Activated CD8-positive, alpha-beta memory T cell treated with anti-CD3 and anti-CD28 coated beads, Interleukin-2, amount 50 U/mL, for 4 hours (primary cell): ENCODE data around the gene SLC2A9.
"Not testable (repeated sequence)": the region's sequence is repeated elsewhere in the genome, so short reads cannot be mapped to it uniquely, and the experiment has no call there.

Experiments used
- DNase-seq: peaks from one replicate; pipeline ENCODE4 v3.0.0-alpha.2; 2020

Gene SLC2A9

GRCh38 chr4:9808077-9808476 lies 213.2 kb downstream of the SLC2A9 start:
- DNase-seq: no peak

GRCh38 chr4:9804918-9805317 lies 216.4 kb downstream of the SLC2A9 start:
- DNase-seq: no peak

DNA sequence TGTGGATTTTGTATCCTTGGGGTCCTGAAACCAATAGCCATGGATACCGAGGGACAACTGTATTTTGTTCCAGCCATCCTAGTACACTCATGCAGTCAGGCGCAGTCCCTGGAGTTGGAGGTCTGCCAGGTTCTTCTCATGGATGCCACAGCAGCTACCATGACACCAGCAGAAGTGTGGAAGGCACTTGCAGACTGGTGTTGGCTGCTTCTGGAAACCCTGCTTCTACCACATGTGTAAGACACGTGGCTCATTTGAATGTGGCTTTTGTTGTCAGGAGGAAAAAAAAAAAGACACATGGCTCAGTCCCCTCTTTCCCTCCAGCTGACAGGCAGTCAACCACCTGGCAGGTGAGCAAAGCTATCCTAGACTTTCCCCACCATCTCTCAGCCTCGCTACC lies 220.4 kb downstream of the SLC2A9 start:
- no peak for DNase-seq

DNA sequence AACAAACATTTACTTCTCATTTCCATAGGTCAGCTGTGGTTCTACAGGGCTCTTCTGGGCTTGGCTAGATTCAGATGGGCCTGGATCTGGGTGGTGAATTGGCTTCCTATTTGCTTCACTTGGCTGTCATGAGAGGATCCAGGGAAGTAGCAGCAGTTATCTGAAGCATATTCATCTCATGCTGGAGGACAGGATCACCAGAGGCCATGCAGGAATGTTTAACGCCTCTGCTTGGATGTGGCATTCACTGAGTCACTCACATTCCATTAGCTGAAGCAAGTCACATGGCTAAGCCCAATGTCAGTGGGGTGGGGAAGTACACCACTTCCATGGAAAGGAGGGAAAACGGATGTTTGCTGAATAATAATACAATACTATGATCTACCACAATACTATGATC lies 224.7 kb downstream of the SLC2A9 start:
- DNase-seq: not testable (repeated sequence)

DNA sequence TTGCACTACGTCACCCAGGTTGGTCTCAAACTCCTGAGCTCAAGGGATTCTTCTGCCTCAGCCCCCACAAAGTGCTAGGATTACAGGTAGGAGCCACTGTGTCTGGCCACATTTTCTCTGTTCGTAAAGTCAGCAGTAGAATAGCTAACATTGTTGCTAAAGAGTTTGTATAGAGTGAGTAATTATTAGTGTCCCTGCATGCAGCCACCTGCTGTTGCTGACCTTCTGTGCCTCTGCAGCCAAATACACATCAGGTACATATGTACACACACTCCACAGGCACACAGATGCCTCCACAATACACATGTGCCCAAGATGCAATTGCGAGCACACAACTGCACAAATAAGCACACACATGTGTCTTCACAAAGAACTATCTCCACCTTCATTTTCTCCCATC lies 228.9 kb downstream of the SLC2A9 start:
- no peak for DNase-seq

- not testable (repeated sequence) for DNase-seq
These were observed 235.4 kb downstream of the SLC2A9 start for GRCh38 chr4:9785891-9786290.

DNA sequence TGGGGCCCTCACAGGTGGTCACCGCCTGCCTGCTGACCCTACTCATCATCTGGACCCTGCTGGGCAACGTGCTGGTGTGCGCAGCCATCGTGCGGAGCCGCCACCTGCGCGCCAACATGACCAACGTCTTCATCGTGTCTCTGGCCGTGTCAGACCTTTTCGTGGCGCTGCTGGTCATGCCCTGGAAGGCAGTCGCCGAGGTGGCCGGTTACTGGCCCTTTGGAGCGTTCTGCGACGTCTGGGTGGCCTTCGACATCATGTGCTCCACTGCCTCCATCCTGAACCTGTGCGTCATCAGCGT lies 239.2 kb downstream of the SLC2A9 start:
- DNase-seq: no peak

DNA sequence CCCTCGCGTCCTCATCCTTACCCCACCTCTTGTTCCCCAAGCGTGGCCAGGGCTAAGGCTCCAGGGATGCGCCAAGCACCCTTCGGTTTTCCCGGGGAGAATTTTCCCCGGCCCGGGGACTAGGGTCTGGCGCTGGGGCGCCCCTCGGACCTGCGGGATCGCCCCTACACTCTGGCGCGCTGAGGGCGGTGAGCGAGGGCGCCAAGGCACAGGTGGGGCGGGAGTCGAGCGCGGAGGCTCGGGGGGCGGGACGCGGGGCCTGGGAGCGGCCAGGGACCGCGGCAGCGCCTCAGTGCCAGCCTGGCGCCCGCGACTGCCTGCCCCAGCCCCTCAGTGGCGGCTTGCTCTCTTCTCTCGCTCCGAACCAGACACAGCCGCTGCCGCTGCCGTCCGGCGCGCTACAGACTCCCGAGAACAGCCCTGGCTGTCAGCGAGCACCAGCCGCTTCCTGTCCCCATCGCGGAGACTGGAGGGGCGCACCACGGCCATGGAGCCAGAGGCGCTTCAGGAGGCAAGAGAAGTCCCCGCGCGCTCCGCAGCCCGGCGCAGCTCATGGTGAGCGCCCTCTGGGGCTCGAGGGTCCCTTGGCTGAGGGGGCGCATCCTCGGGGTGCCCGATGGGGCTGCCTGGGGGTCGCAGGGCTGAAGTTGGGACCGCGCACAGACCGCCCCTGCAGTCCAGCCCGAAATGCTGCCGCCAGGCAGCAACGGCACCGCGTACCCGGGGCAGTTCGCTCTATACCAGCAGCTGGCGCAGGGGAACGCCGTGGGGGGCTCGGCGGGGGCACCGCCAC lies 239.8 kb downstream of the SLC2A9 start, which contains the start of gene DRD5:
Gene DRD5 (plus strand): TSS at position 292 of the 793 bp plus-strand sequence. CDS start 396 bp downstream, at position 688.
- DNase-seq: no peak
